HepG2 (cell line): ENCODE results near the gene TMPRSS7. TPM values are rescaled to one million over a fixed set of nuclear protein-coding genes. Genes with fewer than 3 reads are reported as not detected.

Source experiments
- ARID3A ChIP-seq: IDR thresholded peaks from 2 replicates; pipeline ENCODE4 v1.6.1; 2012; ENCODE audit warnings: low read depth, low read length, improper control_type of control experiment
- FLYWCH1 ChIP-seq: sonication (generic); formaldehyde crosslinking; IDR thresholded peaks from 2 replicates; pipeline ENCODE4 v1.8.1; 2023; ENCODE audit warnings: mild to moderate bottlenecking, missing genetic modification reagents
- GATAD2A ChIP-seq: IDR thresholded peaks from 2 replicates; pipeline ENCODE4 v1.6.1; 2016
- HDAC2 ChIP-seq: sonication (generic); formaldehyde crosslinking; IDR thresholded peaks from 2 replicates; pipeline ENCODE4 v1.4.0; 2020; ENCODE audit warnings: missing genetic modification reagents
- NCOA1 ChIP-seq: sonication (generic); formaldehyde crosslinking; IDR thresholded peaks from 2 replicates; pipeline ENCODE4 v1.9.0; 2021; ENCODE audit warnings: missing genetic modification reagents
- PHF8 ChIP-seq: sonication (generic); formaldehyde crosslinking; IDR thresholded peaks from 2 replicates; pipeline ENCODE4 v1.5.0; 2020; ENCODE audit warnings: missing genetic modification reagents
- PITX1 ChIP-seq: sonication (generic); formaldehyde crosslinking; IDR thresholded peaks from 2 replicates; pipeline ENCODE4 v1.5.1; 2020; ENCODE audit warnings: mild to moderate bottlenecking, missing genetic modification reagents
- SRF ChIP-seq: IDR thresholded peaks from 2 replicates; pipeline ENCODE4 v1.6.1; 2011; ENCODE audit warnings: mild to moderate bottlenecking, low read depth, low read length, moderate library complexity
- ZBTB25 ChIP-seq: IDR thresholded peaks from 2 replicates; pipeline ENCODE4 v1.6.1; 2018; ENCODE audit warnings: missing genetic modification reagents
- ZIK1 ChIP-seq: sonication (generic); formaldehyde crosslinking; IDR thresholded peaks from 2 replicates; pipeline ENCODE4 v1.5.0; 2020; ENCODE audit warnings: mild to moderate bottlenecking, low read depth, missing genetic modification reagents, borderline replicate concordance
- ZMYM4 ChIP-seq: sonication (generic); formaldehyde crosslinking; IDR thresholded peaks from 2 replicates; pipeline ENCODE4 v1.8.1; 2023; ENCODE audit warnings: mild to moderate bottlenecking, missing genetic modification reagents
- ZNF251 ChIP-seq: sonication (generic); formaldehyde crosslinking; IDR thresholded peaks from 2 replicates; pipeline ENCODE4 v1.9.0; 2021; ENCODE audit warnings: mild to moderate bottlenecking, missing genetic modification reagents
- ZNF292 ChIP-seq: sonication (generic); formaldehyde crosslinking; IDR thresholded peaks from 2 replicates; pipeline ENCODE4 v1.8.1; 2022; ENCODE audit warnings: mild to moderate bottlenecking, low read depth, missing genetic modification reagents, borderline replicate concordance
- ZNF670 ChIP-seq: sonication (generic); formaldehyde crosslinking; IDR thresholded peaks from 2 replicates; pipeline ENCODE4 v1.8.0; 2022; ENCODE audit warnings: mild to moderate bottlenecking, missing genetic modification reagents, borderline replicate concordance
- ZSCAN21 ChIP-seq: sonication (generic); formaldehyde crosslinking; IDR thresholded peaks from 2 replicates; pipeline ENCODE4 v1.8.0; 2022; ENCODE audit warnings: mild to moderate bottlenecking, missing genetic modification reagents, moderate library complexity, borderline replicate concordance
- ZSCAN29 ChIP-seq: sonication (generic); formaldehyde crosslinking; conservative IDR thresholded peaks from 2 replicates; pipeline ENCODE4 v1.4.0; 2020; ENCODE audit warnings: mild to moderate bottlenecking, missing genetic modification reagents
- ZXDC ChIP-seq: sonication (generic); formaldehyde crosslinking; IDR thresholded peaks from 2 replicates; pipeline ENCODE4 v1.5.0; 2020; ENCODE audit warnings: mild to moderate bottlenecking, missing genetic modification reagents
- polyA plus RNA-seq, 8 experiments: library from polyadenylated mRNA; depleted of rRNA in 3 of 8; stranded (reverse) in 7 of 8; unstranded in 1 of 8; fragments of >200 nt; fragmentation: Illumina TruSeq in 4 of 8; extraction: Trizol in 4 of 8; gene quantifications; 2 replicates each; pipeline versions ENCODE4 v1.2.1 to v1.2.3, GENCODE V29; 2011 to 2016; ENCODE audit warnings: low read depth in 4 of 8, missing spikeins in 1 of 8, mixed read lengths in 1 of 8; ENCODE audit not compliant: insufficient read depth in 1 of 8
- total RNA-seq, 5 experiments: library from RNA; depleted of rRNA; stranded (reverse); fragments of >200 nt; fragmentation: Illumina TruSeq; extraction: Trizol; gene quantifications; 2 replicates each; pipeline ENCODE4 v1.2.3, GENCODE V29; 2016; ENCODE audit warnings: low read depth in 1 of 5
- TF ChIP-seq, protein P1 (sequence below): sonication (generic); formaldehyde crosslinking; IDR thresholded peaks from 2 replicates; pipeline ENCODE4 v1.8.0; 2022; ENCODE audit warnings: mild to moderate bottlenecking, missing genetic modification reagents, borderline replicate concordance
- TF ChIP-seq, protein P2 (sequence below): sonication (generic); formaldehyde crosslinking; IDR thresholded peaks from 2 replicates; pipeline ENCODE4 v1.8.0; 2023; ENCODE audit warnings: mild to moderate bottlenecking, missing genetic modification reagents

TMPRSS7 gene
- total and polyA plus RNA-seq, 2 of the 13 experiments (the other 11 are each of a cell fraction or from before 2014, with no cell fraction given), result not detected

DNA sequence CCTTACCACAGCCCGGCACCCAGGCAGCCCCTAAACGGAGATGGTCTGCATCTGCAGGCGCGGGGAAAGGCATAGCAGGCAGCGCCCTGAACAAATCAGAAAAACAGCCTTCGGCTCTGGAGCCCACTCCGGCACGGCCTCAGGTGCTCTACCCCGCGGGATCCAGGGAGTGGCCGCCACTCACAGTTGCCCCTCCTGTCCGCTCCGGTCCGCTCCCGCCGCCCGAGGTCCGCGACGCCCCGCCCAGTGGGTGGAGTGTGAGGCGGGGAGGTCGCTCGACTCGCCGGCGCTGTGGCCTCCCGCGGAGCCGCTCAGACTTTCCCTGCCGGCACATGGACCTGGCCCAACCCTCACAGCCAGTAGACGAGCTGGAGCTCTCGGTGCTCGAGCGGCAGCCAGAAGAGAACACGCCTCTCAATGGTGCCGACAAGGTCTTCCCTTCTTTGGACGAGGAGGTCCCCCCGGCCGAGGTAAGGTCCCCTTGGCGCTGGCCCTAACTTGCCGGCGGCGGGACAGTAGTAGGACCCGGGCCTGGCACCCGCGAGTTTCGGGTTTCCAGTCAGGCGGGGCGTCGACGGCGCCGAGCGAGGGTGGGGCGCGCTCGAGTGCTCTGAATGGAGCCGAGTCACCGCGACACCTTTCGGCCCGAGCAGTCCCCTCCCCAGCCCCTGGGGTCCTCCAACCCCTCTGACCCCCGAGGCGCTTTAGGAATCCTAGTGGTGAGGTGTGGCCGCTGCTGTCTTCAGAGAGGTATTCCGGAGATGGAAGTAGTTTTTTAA, 51.7 kb downstream of the TMPRSS7 start, which contains the start of gene C3orf52 (continued):
- TF ChIP-seq, protein P1, sequence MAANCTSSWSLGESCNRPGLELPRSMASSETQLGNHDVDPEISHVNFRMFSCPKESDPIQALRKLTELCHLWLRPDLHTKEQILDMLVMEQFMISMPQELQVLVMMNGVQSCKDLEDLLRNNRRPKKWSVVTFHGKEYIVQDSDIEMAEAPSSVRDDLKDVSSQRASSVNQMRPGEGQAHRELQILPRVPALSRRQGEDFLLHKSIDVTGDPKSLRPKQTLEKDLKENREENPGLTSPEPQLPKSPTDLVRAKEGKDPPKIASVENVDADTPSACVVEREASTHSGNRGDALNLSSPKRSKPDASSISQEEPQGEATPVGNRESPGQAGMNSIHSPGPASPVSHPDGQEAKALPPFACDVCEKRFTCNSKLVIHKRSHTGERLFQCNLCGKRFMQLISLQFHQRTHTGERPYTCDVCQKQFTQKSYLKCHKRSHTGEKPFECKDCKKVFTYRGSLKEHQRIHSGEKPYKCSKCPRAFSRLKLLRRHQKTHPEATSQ (CRISPR knock-in tag), result peak; percentile 72; the same call in 1 of the 2 replicates
- TF ChIP-seq ZSCAN29 (CRISPR knock-in tag) (0 out of 2 replicates have a peak, but pooled peaks have one; percentile 38), ZIK1 (CRISPR knock-in tag) (peak; percentile 76; the same call in 1 of the 2 replicates), ZNF670 (CRISPR knock-in tag) (no peak), SRF (no peak), ZNF251 (CRISPR knock-in tag) (no peak), ZNF292 (no peak), PHF8 (CRISPR knock-in tag) (peak; percentile 52), NCOA1 (CRISPR knock-in tag) (0 out of 2 replicates have a peak, but pooled peaks have one; percentile 41), GATAD2A (CRISPR knock-in tag) (0 out of 2 replicates have a peak, but pooled peaks have one; percentile 39), ZXDC (CRISPR knock-in tag) (no peak), ZSCAN21 (CRISPR knock-in tag) (peak; percentile 63; the same call in 1 of the 2 replicates), ZMYM4 (CRISPR knock-in tag) (peak; percentile 85), HDAC2 (CRISPR knock-in tag) (peak; percentile 41), FLYWCH1 (CRISPR knock-in tag) (no peak), PITX1 (peak; percentile 58; the same call in 1 of the 2 replicates), ZBTB25 (CRISPR knock-in tag) (no peak), ARID3A (no peak)
- TF ChIP-seq, protein P2, sequence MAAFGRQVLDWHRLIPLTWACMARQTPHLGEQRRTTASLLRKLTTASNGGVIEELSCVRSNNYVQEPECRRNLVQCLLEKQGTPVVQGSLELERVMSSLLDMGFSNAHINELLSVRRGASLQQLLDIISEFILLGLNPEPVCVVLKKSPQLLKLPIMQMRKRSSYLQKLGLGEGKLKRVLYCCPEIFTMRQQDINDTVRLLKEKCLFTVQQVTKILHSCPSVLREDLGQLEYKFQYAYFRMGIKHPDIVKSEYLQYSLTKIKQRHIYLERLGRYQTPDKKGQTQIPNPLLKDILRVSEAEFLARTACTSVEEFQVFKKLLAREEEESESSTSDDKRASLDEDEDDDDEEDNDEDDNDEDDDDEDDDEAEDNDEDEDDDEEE (CRISPR knock-in tag), result peak; percentile 75; the same call in 1 of the 2 replicates
